ENCODE data around the gene ICAM1. TPM values are rescaled to one million over a fixed set of nuclear protein-coding genes. Genes with fewer than 3 reads are reported as not detected.

ICAM1 gene
- total RNA-seq, 1 donor from 2014 or later = not detected

- Mint-ChIP-seq H3K36me3 (ENCODE audit: unreplicated experiment) (no peaks in the 10 kb centered on the region), H3K27me3 (ENCODE audit: unreplicated experiment) (peaks cover 5% of the 10 kb centered on the region), H3K4me3 (ENCODE audit: unreplicated experiment) (peak overlapping the region; percentile 93), H3K4me1 (ENCODE audit: low read depth, unreplicated experiment) (peaks cover 7% of the 10 kb centered on the region), H3K27ac (ENCODE audit: unreplicated experiment) (peak overlapping the region; percentile 87), H3K9me3 (ENCODE audit: unreplicated experiment) (peaks cover 4% of the 10 kb centered on the region)
- no peak for TF ChIP-seq CTCF (IDR thresholded peaks at IDR 0.05; ENCODE audit: partially characterized antibody, unreplicated experiment)
- DNase-seq = no peak
Measured at GRCh38 chr19:10332158-10332964, 61.4 kb downstream of the ICAM1 start.

- DNase-seq = peak; percentile 98
- Mint-ChIP-seq H3K4me1 (ENCODE audit: low read depth, unreplicated experiment) (peaks cover 7% of the 10 kb centered on the region), H3K9me3 (ENCODE audit: unreplicated experiment) (peaks cover 4% of the 10 kb centered on the region), H3K36me3 (ENCODE audit: unreplicated experiment) (no peaks in the 10 kb centered on the region), H3K4me3 (ENCODE audit: unreplicated experiment) (peak within 1 kb of the TSS; percentile 93), H3K27me3 (ENCODE audit: unreplicated experiment) (peaks cover 5% of the 10 kb centered on the region), H3K27ac (ENCODE audit: unreplicated experiment) (peak within 1 kb of the TSS; percentile 87)
- no peak for TF ChIP-seq CTCF (IDR thresholded peaks at IDR 0.05; ENCODE audit: partially characterized antibody, unreplicated experiment)
Measured at GRCh38 chr19:10332965-10333757, 62.2 kb downstream of the ICAM1 start, which contains the start of gene RAVER1. Gene RAVER1 (minus strand): TSS chr19:10333529. CDS start chr19:10333507, 22 bp downstream.

GRCh38 chr19:10333758-10334587, 63.1 kb downstream of the ICAM1 start:
- no peak for TF ChIP-seq CTCF (IDR thresholded peaks at IDR 0.05; ENCODE audit: partially characterized antibody, unreplicated experiment)
- no peak for DNase-seq
- H3K9me3 Mint-ChIP-seq (ENCODE audit: unreplicated experiment) = peaks cover 6% of the 10 kb centered on the region

GRCh38 chr19:10334588-10335351, 63.9 kb downstream of the ICAM1 start:
- H3K4me3 Mint-ChIP-seq (ENCODE audit: unreplicated experiment) = peak overlapping the region; percentile 93
- TF ChIP-seq CTCF (IDR thresholded peaks at IDR 0.05; ENCODE audit: partially characterized antibody, unreplicated experiment) = no peak
- peaks cover 6% of the 10 kb centered on the region for H3K9me3 Mint-ChIP-seq (ENCODE audit: unreplicated experiment)
- peaks cover 7% of the 10 kb centered on the region for H3K4me1 Mint-ChIP-seq (ENCODE audit: low read depth, unreplicated experiment)
- no peak overlapping the region for H3K27ac Mint-ChIP-seq (ENCODE audit: unreplicated experiment)
- peak; percentile 89 for DNase-seq
- H3K36me3 Mint-ChIP-seq (ENCODE audit: unreplicated experiment) = no peaks in the 10 kb centered on the region
- peaks cover 7% of the 10 kb centered on the region for H3K27me3 Mint-ChIP-seq (ENCODE audit: unreplicated experiment)

More at GRCh38 chr19:10333758-10334587, 63.1 kb downstream of the ICAM1 start:
- H3K27ac Mint-ChIP-seq (ENCODE audit: unreplicated experiment) = peak overlapping the region; percentile 55
- no peaks in the 10 kb centered on the region for H3K36me3 Mint-ChIP-seq (ENCODE audit: unreplicated experiment)
- peaks cover 7% of the 10 kb centered on the region for H3K27me3 Mint-ChIP-seq (ENCODE audit: unreplicated experiment)
- H3K4me3 Mint-ChIP-seq (ENCODE audit: unreplicated experiment) = peak overlapping the region; percentile 93
- H3K4me1 Mint-ChIP-seq (ENCODE audit: low read depth, unreplicated experiment) = peaks cover 7% of the 10 kb centered on the region
